Esophagus squamous epithelium (tissue), 5 donors: Measurements from ENCODE around the gene CEP112. TPM values are rescaled to one million over a fixed set of nuclear protein-coding genes. Genes with fewer than 3 reads are reported as not detected.

Experiments
- DNase-seq: peaks from one replicate; lab custom pipeline; 2025; lab: John Stamatoyannopoulos, UW
- H3K27ac ChIP-seq, 4 donors: fragments of 200-600 bp; sonication (generic); one replicate each; pipeline ENCODE4 v1.5.1; 2016 to 2019; ENCODE audit warnings: mild to moderate bottlenecking in 1 of 4
- H3K27me3 ChIP-seq, 4 donors: fragments of 200-600 bp; sonication (generic); 1 replicate in 3 of 4; 2 replicates in 1 of 4; pipeline versions ENCODE4 v1.5.1 to v1.6.0; 2017 to 2021; ENCODE audit warnings: antibody characterized with exemption in 1 of 4
- H3K36me3 ChIP-seq, 3 donors: fragments of 200-600 bp; sonication (generic); one replicate each; pipeline ENCODE4 v1.5.1; 2016 to 2019
- H3K4me1 ChIP-seq, 3 donors: fragments of 200-600 bp; sonication (generic); one replicate each; pipeline ENCODE4 v1.5.1; 2017 to 2019
- H3K4me3 ChIP-seq, 4 donors: fragments of 200-600 bp; sonication (generic); 1 replicate in 3 of 4; 2 replicates in 1 of 4; pipeline ENCODE4 v1.5.1; 2016 to 2019; ENCODE audit warnings: mild to moderate bottlenecking in 2 of 4, moderate library complexity in 1 of 4
- H3K9me3 ChIP-seq, 3 donors: fragments of 200-600 bp; sonication (generic); one replicate each; pipeline ENCODE4 v1.5.1; 2016 to 2019
- CTCF ChIP-seq, 6 experiments: fragments of 450-650 bp in 4 of 6; fragments of 200-600 bp in 2 of 6; sonication (generic) in 2 of 6; IDR thresholded peaks; one replicate each; pipeline ENCODE4 v1.5.1; 2016 to 2019; ENCODE audit warnings: antibody characterized with exemption in 6 of 6, mild to moderate bottlenecking in 4 of 6, moderate library complexity in 4 of 6
- POLR2A ChIP-seq, 4 donors: fragments of 450-650 bp; IDR thresholded peaks; one replicate each; pipeline ENCODE4 v1.6.1; 2017; ENCODE audit warnings: antibody characterized with exemption in 4 of 4, mild to moderate bottlenecking in 4 of 4, moderate library complexity in 3 of 4
- whole genome bisulfite sequencing, 2 donors: methylation state at CpG; one replicate each; pipeline ENCODE4 v1.1.5; 2018; 5-methylcytosine and 5-hydroxymethylcytosine counted together
- intact Hi-C: fragments of 100-400 bp; cut with DNase I; formaldehyde crosslinking; loops from one replicate; pipeline ENCODE4 v1.15.0; 2022
- total RNA-seq, 4 donors: library from RNA; depleted of rRNA; stranded (reverse); fragments of >200 nt; gene quantifications; one replicate each; pipeline ENCODE4 v1.1.0, GENCODE V29; 2016
- donor health status: DM: yes; HTN: yes; CAD: no.

CEP112 gene
- total RNA-seq, 4 donors from 2014 or later = 2.5 to 10.9 (median 6.4) TPM

DNA sequence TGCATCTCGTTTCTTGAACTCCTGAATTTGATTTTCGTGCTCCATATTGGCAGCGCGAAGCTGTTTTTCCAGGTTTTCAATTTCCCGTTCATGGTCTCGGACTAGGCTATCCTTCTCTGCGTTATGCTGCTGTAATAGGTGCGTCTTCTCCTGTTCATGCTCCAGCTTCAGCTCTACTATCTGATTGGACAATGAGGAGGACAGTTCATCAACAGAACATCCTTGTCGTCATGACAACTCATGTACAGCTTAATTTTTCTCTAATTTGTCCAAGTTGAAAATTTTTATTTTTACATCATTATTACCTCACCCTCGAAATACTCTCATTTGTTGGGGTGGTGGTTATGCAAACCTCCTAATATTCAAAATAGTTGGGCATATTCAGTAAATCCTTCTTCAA lies 289.8 kb downstream of the CEP112 start:
- no peak for TF ChIP-seq POLR2A (IDR thresholded peaks at IDR 0.05)
- TF ChIP-seq CTCF (IDR thresholded peaks at IDR 0.05) = no peak
- intact Hi-C loops = no loop called here
- no peak for DNase-seq
- no peaks in the 10 kb centered on the region for H3K36me3 ChIP-seq
- no peaks in the 10 kb centered on the region for H3K27me3 ChIP-seq
- H3K4me1 ChIP-seq = no peaks in the 10 kb centered on the region
- no peak overlapping the region for H3K4me3 ChIP-seq
- no peaks in the 10 kb centered on the region for H3K9me3 ChIP-seq
- no peak overlapping the region for H3K27ac ChIP-seq
- WGBS, 2 donors = 88 to 90% methylated on average over 10 of the region's 10 CpGs

GRCh38 chr17:65901394-65901793 lies 290.5 kb downstream of the CEP112 start:
- Histone ChIP-seq H3K4me1 (no peaks in the 10 kb centered on the region), H3K27me3 (no peaks in the 10 kb centered on the region), H3K27ac (no peak overlapping the region), H3K36me3 (no peaks in the 10 kb centered on the region), H3K4me3 (no peak overlapping the region), H3K9me3 (no peaks in the 10 kb centered on the region)
- TF ChIP-seq CTCF (IDR thresholded peaks at IDR 0.05) (no peak), POLR2A (IDR thresholded peaks at IDR 0.05) (no peak)
- intact Hi-C loops = no loop called here
- DNase-seq = no peak

- Histone ChIP-seq H3K4me1 (no peaks in the 10 kb centered on the region), H3K9me3 (no peaks in the 10 kb centered on the region), H3K27ac (no peak overlapping the region), H3K27me3 (no peaks in the 10 kb centered on the region), H3K36me3 (no peaks in the 10 kb centered on the region), H3K4me3 (no peak overlapping the region)
- TF ChIP-seq CTCF (IDR thresholded peaks at IDR 0.05) = no peak
- no peak for TF ChIP-seq POLR2A (IDR thresholded peaks at IDR 0.05)
- DNase-seq = no peak
- 78% methylated on average over 6 of the region's 6 CpGs for WGBS, 2 donors
- intact Hi-C loops = no loop called here
Observed at GRCh38 chr17:65900216-65900615, 291.7 kb downstream of the CEP112 start.

- Histone ChIP-seq H3K27ac (no peak overlapping the region), H3K27me3 (no peaks in the 10 kb centered on the region), H3K36me3 (no peaks in the 10 kb centered on the region), H3K9me3 (no peaks in the 10 kb centered on the region), H3K4me3 (no peak overlapping the region), H3K4me1 (no peaks in the 10 kb centered on the region)
- no peak for DNase-seq
- TF ChIP-seq POLR2A (IDR thresholded peaks at IDR 0.05) = no peak
- no peak for TF ChIP-seq CTCF (IDR thresholded peaks at IDR 0.05)
- intact Hi-C loops = no loop called here
- WGBS, 2 donors = 76 to 90% methylated on average over 3 of the region's 3 CpGs
Observed at GRCh38 chr17:65898651-65899050, 293.3 kb downstream of the CEP112 start.

- TF ChIP-seq CTCF (IDR thresholded peaks at IDR 0.05) (no peak), POLR2A (IDR thresholded peaks at IDR 0.05) (no peak)
Observed at GRCh38 chr17:65896889-65897288, 295.0 kb downstream of the CEP112 start.

More at GRCh38 chr17:65896889-65897288, 295.0 kb downstream of the CEP112 start:
- no peaks in the 10 kb centered on the region for H3K4me1 ChIP-seq
- H3K27ac ChIP-seq = no peak overlapping the region
- no peaks in the 10 kb centered on the region for H3K27me3 ChIP-seq
- H3K4me3 ChIP-seq = no peak overlapping the region
- no peaks in the 10 kb centered on the region for H3K36me3 ChIP-seq
- DNase-seq = no peak
- H3K9me3 ChIP-seq = no peaks in the 10 kb centered on the region
- intact Hi-C loops = no loop called here
